ENCODE data around the gene LSM12.
"Not testable (repeated sequence)": the region's sequence is repeated elsewhere in the genome, so short reads cannot be mapped to it uniquely, and the experiment has no call there.

The LSM12 gene

DNA sequence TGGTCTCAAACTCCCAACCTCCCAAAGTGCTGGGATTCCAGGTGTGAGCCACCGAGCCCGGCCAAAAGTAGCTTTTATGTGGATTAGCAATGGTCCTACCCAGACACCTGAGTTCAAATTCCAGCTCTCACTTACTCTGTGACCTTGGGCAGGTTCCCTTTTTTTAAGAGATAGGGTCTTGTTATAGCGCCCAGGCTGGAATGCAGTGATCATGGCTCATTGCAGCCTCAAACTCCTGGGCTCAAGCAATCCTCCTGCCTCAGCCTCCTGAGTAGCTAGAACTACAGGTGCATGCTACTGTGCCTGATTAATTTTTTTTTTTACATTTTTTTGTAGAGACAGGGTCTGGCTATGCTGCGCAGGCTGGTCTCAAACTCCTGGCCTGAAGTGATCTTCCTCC, 40.3 kb upstream of the LSM12 start:
- Histone ChIP-seq H2AFZ (ENCODE audit: low read depth, low read length) (no peak overlapping the region), H3K36me3 (ENCODE audit: insufficient read depth, low read length) (peaks cover 7% of the 10 kb centered on the region), H3K4me3 (ENCODE audit: low read length) (no peak overlapping the region), H3K4me1 (ENCODE audit: insufficient read depth, low read length) (peaks cover 14% of the 10 kb centered on the region), H3K9me3 (ENCODE audit: low read length) (no peaks in the 10 kb centered on the region), H3K27me3 (ENCODE audit: insufficient read depth, low read length) (no peaks in the 10 kb centered on the region)

DNA sequence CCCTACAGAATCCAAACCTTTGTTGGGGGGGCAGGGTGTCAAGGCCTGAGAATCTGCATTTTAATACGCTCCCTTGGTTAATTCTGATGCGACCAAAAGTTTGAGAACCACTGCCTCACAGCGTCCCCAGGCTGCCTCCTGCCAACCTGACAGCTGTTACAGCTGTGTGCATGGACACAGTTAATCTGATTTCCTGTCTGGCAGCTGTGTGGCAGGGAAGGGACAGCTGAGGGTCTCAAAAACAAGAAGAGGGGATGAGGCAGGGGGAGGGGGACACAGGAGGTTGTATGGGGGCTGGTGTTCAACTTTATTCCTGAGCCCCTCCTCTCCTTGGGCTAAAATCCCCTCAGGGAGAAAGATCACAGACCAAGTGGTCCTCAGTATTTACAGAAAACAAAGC, 39.5 kb upstream of the LSM12 start:
- Histone ChIP-seq H3K4me3 (ENCODE audit: low read length) (no peak overlapping the region), H2AFZ (ENCODE audit: low read depth, low read length) (no peak overlapping the region), H3K9me3 (ENCODE audit: low read length) (no peaks in the 10 kb centered on the region), H3K27me3 (ENCODE audit: insufficient read depth, low read length) (no peaks in the 10 kb centered on the region), H3K36me3 (ENCODE audit: insufficient read depth, low read length) (peaks cover 7% of the 10 kb centered on the region), H3K4me1 (ENCODE audit: insufficient read depth, low read length) (peaks cover 5% of the 10 kb centered on the region)

DNA sequence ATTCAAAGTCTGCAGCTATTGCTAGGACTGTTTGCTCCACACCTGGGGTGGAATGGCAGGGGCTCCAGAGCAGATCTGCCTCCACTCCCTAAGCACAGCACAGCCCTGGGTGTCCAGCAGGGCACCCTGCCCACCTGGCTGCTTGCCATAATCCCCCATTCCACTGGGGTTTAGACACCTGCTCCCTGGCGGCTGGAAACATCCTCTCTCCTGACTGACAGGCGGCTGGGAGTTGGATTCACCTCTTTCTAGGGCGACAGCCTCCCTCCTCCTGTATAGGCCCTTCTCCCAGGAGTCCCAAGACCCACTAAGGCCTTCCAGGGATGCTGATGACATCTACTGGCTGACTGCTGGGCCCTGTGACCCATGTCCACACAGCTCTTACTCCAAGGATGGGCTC, 39.0 kb upstream of the LSM12 start:
- Histone ChIP-seq H3K36me3 (ENCODE audit: insufficient read depth, low read length) (peaks cover 7% of the 10 kb centered on the region), H3K27me3 (ENCODE audit: insufficient read depth, low read length) (no peaks in the 10 kb centered on the region), H2AFZ (ENCODE audit: low read depth, low read length) (no peak overlapping the region), H3K4me3 (ENCODE audit: low read length) (no peak overlapping the region), H3K9me3 (ENCODE audit: low read length) (no peaks in the 10 kb centered on the region), H3K4me1 (ENCODE audit: insufficient read depth, low read length) (peaks cover under 1% of the 10 kb centered on the region)

DNA sequence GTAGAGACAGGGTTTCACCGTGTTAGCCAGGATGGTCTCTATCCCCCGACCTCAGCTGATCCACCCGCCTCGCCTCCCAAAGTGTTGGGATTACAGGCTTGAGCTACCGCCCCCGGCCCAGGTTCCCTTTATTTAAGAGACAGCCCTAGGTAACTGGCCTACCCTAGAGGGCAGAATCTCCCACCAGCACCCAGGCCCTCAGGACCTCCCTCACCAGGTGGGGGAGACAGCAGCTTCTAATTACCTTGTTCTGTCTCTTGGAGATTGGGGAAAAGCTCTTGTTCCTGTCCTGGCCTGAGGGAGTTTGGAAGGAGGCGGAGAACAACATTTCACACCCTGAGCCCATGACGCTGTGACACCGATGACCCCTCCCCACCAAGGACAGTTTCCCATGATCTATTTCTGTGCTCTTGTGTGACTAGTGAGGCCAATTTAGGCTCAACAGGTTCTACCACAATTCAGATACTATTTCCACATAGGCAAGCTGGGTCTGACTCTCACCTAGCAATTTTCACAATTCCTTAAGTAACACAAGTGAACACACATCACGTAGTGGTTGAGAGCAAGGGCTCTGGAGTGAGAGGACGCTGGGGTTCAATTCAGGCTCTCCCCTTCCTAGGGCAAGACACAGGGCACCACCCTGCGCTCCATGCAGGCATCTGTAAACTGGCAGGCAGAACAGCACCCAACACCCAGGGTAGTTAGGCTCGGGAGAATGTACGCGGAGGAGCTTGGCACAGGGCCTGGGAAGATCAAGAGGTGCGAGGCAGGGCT, 36.6 kb upstream of the LSM12 start:
- H3K36me3 ChIP-seq (ENCODE audit: insufficient read depth, low read length), result no peaks in the 10 kb centered on the region
- no peak overlapping the region for H2AFZ ChIP-seq (ENCODE audit: low read depth, low read length)
- H3K9me3 ChIP-seq (ENCODE audit: low read length), result no peaks in the 10 kb centered on the region

DNA sequence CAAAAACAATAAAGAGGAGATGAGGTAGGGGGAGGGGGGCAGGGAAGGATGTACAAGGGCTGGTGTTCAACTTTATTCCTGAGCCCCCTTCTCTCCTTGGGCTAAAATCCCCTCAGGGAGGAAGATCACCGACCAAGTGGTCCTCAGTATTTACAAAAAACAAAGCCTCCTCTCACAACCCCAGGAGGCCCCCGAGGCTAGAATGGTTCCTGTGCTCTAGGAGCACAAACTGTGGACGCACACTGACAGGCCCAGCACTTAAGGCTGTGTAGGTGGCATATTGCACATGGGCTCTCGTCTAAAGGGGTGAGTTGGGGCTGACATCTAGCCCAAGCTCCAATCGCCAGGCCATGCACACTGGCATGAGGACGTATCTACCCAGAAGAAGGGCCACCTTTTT, 35.4 kb upstream of the LSM12 start:
- not testable (repeated sequence) for H2AFZ ChIP-seq (ENCODE audit: low read depth, low read length); H3K36me3 ChIP-seq (ENCODE audit: insufficient read depth, low read length); H3K27me3 ChIP-seq (ENCODE audit: insufficient read depth, low read length); H3K4me1 ChIP-seq (ENCODE audit: insufficient read depth, low read length); H3K9me3 ChIP-seq (ENCODE audit: low read length); H3K4me3 ChIP-seq (ENCODE audit: low read length)

More for the DNA sequence above, 36.6 kb upstream of the LSM12 start:
- no peaks in the 10 kb centered on the region for H3K27me3 ChIP-seq (ENCODE audit: insufficient read depth, low read length)
- no peaks in the 10 kb centered on the region for H3K4me1 ChIP-seq (ENCODE audit: insufficient read depth, low read length)
- no peak overlapping the region for H3K4me3 ChIP-seq (ENCODE audit: low read length)

DNA sequence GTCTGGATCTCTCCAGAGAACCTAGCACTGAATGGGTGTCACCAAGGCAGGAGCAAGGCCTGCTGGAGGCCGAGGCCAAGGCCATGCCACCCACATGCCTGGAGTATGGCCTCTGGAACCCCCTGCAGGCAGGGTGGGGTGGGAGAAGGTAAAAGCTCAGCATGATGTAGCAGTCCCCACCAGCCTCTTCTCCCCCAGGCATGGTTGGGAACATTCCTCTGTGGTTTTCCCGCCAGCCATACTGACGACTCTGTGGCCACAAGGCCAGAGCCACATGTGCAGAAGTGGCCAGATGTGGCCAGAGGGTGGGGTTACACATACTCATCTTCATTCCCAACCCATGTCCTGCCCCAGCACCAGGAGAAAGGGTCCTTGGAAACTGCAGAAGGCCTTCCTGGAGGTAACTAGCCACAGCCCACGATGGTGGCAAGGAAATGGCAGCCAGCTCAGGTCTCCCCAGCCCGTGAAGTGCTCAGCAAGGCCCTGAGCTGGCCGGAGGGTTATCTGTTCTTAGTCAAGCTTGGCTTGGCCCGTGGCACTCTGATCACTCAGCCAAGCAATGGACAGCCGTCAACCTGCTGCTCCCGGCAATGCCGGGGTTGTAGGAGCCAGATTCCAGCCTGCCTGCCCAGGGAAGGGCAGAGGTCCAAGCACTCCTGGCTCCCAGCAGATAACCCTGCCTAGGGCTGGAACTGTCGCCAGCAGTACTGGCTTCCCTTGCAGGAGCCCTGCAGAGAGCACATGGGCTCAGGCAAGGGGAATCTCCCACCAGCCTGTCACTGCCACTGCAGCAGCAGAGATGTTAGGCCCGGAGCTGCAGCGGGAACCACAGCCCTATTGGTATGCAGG, 30.9 kb upstream of the LSM12 start:
- H2AFZ ChIP-seq (ENCODE audit: low read depth, low read length), result no peak overlapping the region
- peaks cover 14% of the 10 kb centered on the region for H3K4me1 ChIP-seq (ENCODE audit: insufficient read depth, low read length)
- no peak overlapping the region for H3K4me3 ChIP-seq (ENCODE audit: low read length)
- peaks cover 6% of the 10 kb centered on the region for H3K36me3 ChIP-seq (ENCODE audit: insufficient read depth, low read length)
- no peaks in the 10 kb centered on the region for H3K27me3 ChIP-seq (ENCODE audit: insufficient read depth, low read length)
- H3K9me3 ChIP-seq (ENCODE audit: low read length), result no peaks in the 10 kb centered on the region

DNA sequence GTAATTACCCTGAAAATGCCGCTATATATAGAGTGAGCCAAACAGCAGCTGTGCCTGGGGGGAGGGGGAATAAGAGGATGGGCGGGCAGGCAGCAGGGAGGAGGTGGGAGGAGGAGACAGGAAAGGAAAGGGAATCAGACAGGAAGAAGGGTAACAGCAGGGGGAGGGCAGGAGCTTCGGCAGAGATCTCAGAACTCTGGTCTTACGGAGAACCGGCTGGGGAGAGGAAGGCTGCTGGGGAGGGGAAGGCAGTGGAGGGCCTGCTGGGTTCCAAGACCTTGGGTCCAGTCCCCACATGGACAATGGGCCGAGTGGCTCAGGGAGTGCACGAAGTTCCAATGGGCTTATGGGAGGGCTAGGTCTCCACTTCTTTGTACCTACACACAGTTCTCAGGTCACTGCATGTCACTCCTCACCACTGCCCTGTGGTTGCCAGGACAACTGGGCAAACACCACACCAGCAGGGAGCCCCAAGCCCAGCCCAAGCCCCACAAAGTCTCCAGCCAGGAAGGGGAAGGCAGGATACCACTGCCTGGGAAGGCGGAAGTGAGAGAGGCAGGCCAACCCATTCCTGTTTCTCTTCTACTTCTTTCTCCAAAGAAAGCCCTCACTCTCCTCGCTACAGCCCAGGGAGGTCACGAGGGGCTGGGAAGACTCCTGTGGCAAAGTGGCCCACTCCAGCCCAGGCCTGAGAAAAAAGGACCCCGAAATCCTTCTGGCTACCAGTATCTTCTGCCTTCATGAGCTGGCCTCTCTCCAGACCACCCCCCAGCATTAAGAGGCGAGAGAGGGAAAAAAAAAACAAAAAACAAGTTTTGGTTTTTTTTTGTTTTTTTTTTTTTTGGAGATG, 29.4 kb upstream of the LSM12 start:
- Histone ChIP-seq H3K9me3 (ENCODE audit: low read length) (no peaks in the 10 kb centered on the region), H2AFZ (ENCODE audit: low read depth, low read length) (peak overlapping the region; percentile 1), H3K4me1 (ENCODE audit: insufficient read depth, low read length) (peaks cover 14% of the 10 kb centered on the region), H3K4me3 (ENCODE audit: low read length) (peak overlapping the region; percentile 35), H3K27me3 (ENCODE audit: insufficient read depth, low read length) (no peaks in the 10 kb centered on the region), H3K36me3 (ENCODE audit: insufficient read depth, low read length) (peaks cover 16% of the 10 kb centered on the region)

DNA sequence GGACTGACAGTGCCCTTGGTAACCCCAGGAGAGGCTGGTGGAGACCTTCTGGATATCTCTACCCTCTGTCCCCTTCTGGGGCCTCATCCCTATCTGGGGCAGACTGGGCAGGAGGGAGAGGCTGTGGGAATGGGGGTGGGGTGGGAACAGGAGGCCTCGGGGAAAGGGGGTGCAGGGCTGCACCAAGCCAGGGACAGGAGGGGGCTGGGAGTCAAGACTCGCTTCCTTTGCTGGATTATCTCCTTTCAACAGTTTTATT, 28.8 kb upstream of the LSM12 start:
- Histone ChIP-seq H2AFZ (ENCODE audit: low read depth, low read length) (no peak overlapping the region), H3K4me3 (ENCODE audit: low read length) (peak overlapping the region; percentile 35), H3K27me3 (ENCODE audit: insufficient read depth, low read length) (no peaks in the 10 kb centered on the region), H3K36me3 (ENCODE audit: insufficient read depth, low read length) (peaks cover 17% of the 10 kb centered on the region), H3K4me1 (ENCODE audit: insufficient read depth, low read length) (peaks cover 14% of the 10 kb centered on the region), H3K9me3 (ENCODE audit: low read length) (no peaks in the 10 kb centered on the region)

DNA sequence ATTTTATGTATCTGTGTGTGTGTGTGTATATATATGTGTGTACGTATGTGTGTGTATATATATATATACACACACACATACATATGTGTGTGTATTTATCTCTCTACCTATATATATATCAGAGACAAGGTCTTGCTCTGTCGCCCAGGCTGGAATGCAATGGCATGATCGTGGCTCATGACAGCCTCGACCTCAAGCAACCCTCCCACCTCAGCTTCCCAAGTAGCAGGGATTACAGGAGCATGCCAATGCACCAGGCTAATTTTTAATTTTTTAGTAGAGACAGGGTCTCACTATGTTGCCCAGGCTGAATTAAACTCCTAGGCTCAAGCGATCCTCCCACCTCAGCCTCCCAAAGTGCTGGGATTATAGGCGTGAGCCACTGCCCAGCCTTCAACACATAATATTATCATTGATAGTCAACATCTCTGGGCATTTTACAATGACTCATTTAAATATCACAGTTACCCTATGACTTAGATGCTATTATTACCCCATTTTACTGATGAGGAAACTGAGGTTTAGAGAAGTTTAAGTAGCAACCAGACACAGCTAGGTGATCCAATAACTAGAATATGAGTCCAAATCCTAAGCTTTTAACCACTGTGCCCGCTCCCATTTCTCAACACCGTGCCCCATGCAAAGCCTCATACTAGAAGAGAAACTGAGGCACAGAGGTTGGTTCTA, 28.4 kb upstream of the LSM12 start:
- H3K27me3 ChIP-seq (ENCODE audit: insufficient read depth, low read length), result no peaks in the 10 kb centered on the region
- H3K4me3 ChIP-seq (ENCODE audit: low read length), result peak overlapping the region; percentile 35
- peaks cover 14% of the 10 kb centered on the region for H3K4me1 ChIP-seq (ENCODE audit: insufficient read depth, low read length)
- H3K36me3 ChIP-seq (ENCODE audit: insufficient read depth, low read length), result peaks cover 17% of the 10 kb centered on the region
- H2AFZ ChIP-seq (ENCODE audit: low read depth, low read length), result no peak overlapping the region
- no peaks in the 10 kb centered on the region for H3K9me3 ChIP-seq (ENCODE audit: low read length)

DNA sequence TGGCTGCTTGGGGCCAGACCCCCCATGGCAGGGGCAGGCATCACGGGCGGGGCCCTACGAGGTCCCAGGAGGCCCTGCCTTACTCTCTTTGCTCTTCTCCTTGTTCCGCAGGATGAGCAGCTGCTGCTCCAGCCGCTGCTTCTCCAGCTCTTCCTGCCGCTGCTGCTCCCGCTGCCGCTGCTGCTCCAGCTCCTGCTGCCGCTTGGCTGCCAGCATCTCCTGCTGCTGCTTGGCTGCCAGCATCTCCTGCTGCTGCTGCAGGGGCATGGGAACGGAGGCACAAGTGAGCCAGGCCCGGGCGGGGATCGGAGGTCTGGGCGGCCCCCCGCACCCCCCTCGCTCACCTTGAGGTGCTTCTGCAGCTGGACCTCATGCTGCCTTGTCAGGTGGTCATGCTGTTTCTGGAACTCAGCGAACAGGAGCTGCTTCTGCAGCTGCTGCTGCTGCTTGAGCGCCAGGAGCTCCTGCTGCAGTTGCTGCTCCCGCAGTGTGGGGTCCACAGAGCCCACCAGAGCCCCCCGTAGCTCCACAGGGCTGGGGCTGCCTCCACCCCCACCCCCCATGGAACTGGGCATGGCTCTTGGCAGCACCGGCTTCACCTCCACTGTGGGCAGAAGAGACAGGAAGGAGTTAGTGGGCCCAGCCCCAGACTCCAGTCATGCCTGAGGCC, 26.9 kb upstream of the LSM12 start:
- no peaks in the 10 kb centered on the region for H3K27me3 ChIP-seq (ENCODE audit: insufficient read depth, low read length)
- H3K4me1 ChIP-seq (ENCODE audit: insufficient read depth, low read length), result peaks cover 15% of the 10 kb centered on the region
- H3K4me3 ChIP-seq (ENCODE audit: low read length), result no peak overlapping the region
- peaks cover 23% of the 10 kb centered on the region for H3K36me3 ChIP-seq (ENCODE audit: insufficient read depth, low read length)
- H2AFZ ChIP-seq (ENCODE audit: low read depth, low read length), result no peak overlapping the region
- no peaks in the 10 kb centered on the region for H3K9me3 ChIP-seq (ENCODE audit: low read length)

DNA sequence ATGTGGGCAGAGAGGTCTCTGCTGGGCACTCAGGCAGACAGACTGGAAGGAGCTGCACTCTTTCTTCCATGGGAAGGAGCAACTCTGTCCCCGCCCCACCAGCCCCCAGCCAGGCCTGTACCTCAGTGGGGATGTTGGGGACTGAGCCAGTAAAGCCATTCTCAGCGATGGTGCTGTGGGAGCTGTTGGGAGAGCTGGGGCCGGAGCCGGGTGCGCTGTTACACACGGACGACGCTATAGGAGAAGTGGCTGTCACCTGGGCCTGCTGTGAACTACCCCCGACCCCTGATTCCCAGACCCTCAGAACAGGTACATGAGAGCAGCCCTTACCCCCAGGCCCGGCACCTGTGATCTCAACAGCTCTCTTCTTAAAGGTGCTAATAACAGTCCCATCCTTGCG, 25.6 kb upstream of the LSM12 start:
- no peaks in the 10 kb centered on the region for H3K9me3 ChIP-seq (ENCODE audit: low read length)
- H3K27me3 ChIP-seq (ENCODE audit: insufficient read depth, low read length), result no peaks in the 10 kb centered on the region
- peaks cover 28% of the 10 kb centered on the region for H3K4me1 ChIP-seq (ENCODE audit: insufficient read depth, low read length)
- H3K36me3 ChIP-seq (ENCODE audit: insufficient read depth, low read length), result peaks cover 26% of the 10 kb centered on the region
- no peak overlapping the region for H2AFZ ChIP-seq (ENCODE audit: low read depth, low read length)
- H3K4me3 ChIP-seq (ENCODE audit: low read length), result no peak overlapping the region

DNA sequence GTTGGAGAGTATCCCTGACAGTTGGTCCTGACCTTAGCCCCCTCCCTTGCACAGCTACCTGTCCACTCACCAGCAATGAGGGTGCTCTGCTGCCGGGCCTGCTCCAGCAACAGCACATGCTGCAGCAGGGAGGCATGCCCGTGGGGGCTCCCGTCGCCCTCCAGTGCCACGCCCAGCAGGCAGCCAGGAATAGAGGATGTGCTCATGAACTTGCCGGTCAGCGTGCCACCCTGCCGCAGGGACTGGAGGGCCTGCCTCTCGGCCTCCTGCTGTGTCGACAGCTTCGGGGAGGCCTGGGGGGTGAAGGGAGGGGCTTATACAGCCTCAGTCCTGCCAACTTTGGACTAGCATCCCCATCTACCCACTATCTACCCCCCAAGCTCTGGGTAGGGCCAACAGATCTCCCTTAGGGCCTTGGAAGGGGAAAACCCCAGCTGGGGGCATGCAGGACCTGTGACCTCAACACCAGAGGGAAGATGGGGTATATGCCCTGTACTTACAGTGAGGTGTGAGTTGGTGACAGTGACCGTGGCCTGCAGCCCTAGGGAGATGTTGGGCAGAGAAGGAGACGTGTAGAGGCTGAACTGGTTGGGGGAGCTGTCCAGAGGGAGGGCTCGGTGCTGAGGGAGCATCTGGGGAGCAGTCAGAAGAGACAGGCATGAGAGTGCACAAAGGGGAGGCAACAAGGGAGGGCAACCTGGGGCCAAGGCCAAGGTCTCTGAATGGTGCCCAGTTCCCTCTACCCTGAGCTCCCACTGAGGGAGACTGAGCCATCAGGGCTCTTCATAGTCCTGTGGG, 24.9 kb upstream of the LSM12 start:
- Histone ChIP-seq H3K27me3 (ENCODE audit: insufficient read depth, low read length) (no peaks in the 10 kb centered on the region), H3K9me3 (ENCODE audit: low read length) (no peaks in the 10 kb centered on the region), H3K4me1 (ENCODE audit: insufficient read depth, low read length) (peaks cover 33% of the 10 kb centered on the region), H3K4me3 (ENCODE audit: low read length) (no peak overlapping the region), H2AFZ (ENCODE audit: low read depth, low read length) (no peak overlapping the region), H3K36me3 (ENCODE audit: insufficient read depth, low read length) (peaks cover 26% of the 10 kb centered on the region)

Data from neuron (in vitro differentiated cells).